MM.1S (cell line): ENCODE measurements around the gene HIPK3.

ENCODE experiments used
- DNase-seq: peaks from one replicate; pipeline ENCODE4 v3.0.0-alpha.2; 2015
- H2AFZ ChIP-seq: fragments of 300-600 bp; sonication (generic); 2 replicates; pipeline ENCODE4 v1.6.0; 2016; ENCODE audit warnings: antibody characterized with exemption, low read length
- H3F3A ChIP-seq: fragments of 300-600 bp; sonication (generic); 2 replicates; pipeline ENCODE4 v1.6.1; 2016; ENCODE audit warnings: mild to moderate bottlenecking, antibody characterized with exemption, low read length, moderate library complexity, mixed read lengths; ENCODE audit not compliant: insufficient read depth
- H3K27ac ChIP-seq: fragments of 300-600 bp; sonication (generic); 2 replicates; pipeline ENCODE4 v1.5.1; 2016; ENCODE audit warnings: mild to moderate bottlenecking, low read length
- H3K27me3 ChIP-seq: fragments of 300-600 bp; sonication (generic); replicated peaks from 2 replicates; pipeline ENCODE4 v1.6.0; 2016; ENCODE audit warnings: low read length; ENCODE audit not compliant: insufficient read depth
- H3K36me3 ChIP-seq: fragments of 300-600 bp; sonication (generic); replicated peaks from 2 replicates; pipeline ENCODE4 v1.6.1; 2016; ENCODE audit warnings: mild to moderate bottlenecking, low read length, mixed read lengths; ENCODE audit not compliant: insufficient read depth
- H3K4me1 ChIP-seq: fragments of 300-600 bp; sonication (generic); 2 replicates; pipeline ENCODE4 v1.6.1; 2016; ENCODE audit warnings: low read length, mixed read lengths
- H3K4me2 ChIP-seq: fragments of 300-600 bp; sonication (generic); 2 replicates; pipeline ENCODE4 v1.6.0; 2016; ENCODE audit warnings: low read depth, low read length
- H3K4me3 ChIP-seq: fragments of 300-600 bp; sonication (generic); 2 replicates; pipeline ENCODE4 v1.5.1; 2016; ENCODE audit warnings: low read length, mixed read lengths
- H3K79me2 ChIP-seq: fragments of 300-600 bp; sonication (generic); 2 replicates; pipeline ENCODE4 v1.6.1; 2016; ENCODE audit warnings: mixed run types, low read length, mixed read lengths
- H3K9ac ChIP-seq: fragments of 300-600 bp; sonication (generic); 2 replicates; pipeline ENCODE4 v1.6.1; 2016; ENCODE audit warnings: low read length, mixed read lengths
- H3K9me2 ChIP-seq: fragments of 300-600 bp; sonication (generic); replicated peaks from 2 replicates; pipeline ENCODE4 v1.6.1; 2016; ENCODE audit warnings: mild to moderate bottlenecking, low read length, mixed read lengths; ENCODE audit not compliant: insufficient read depth
- H3K9me3 ChIP-seq: fragments of 300-600 bp; sonication (generic); replicated peaks from 2 replicates; pipeline ENCODE4 v1.6.1; 2016; ENCODE audit warnings: mild to moderate bottlenecking, low read length, mixed read lengths; ENCODE audit not compliant: insufficient read depth
- H4K20me1 ChIP-seq: fragments of 300-600 bp; sonication (generic); 2 replicates; pipeline ENCODE4 v1.6.1; 2016; ENCODE audit warnings: mild to moderate bottlenecking, low read length, moderate library complexity, mixed read lengths; ENCODE audit not compliant: insufficient read depth
- CTCF ChIP-seq: fragments of 300-600 bp; sonication (generic); IDR thresholded peaks from 2 replicates; pipeline ENCODE4 v1.5.1; 2016; ENCODE audit warnings: antibody characterized with exemption, low read length, mixed read lengths
- EZH2 ChIP-seq: fragments of 300-600 bp; sonication (generic); optimal IDR thresholded peaks from 2 replicates; pipeline ENCODE3; 2017; ENCODE audit warnings: low read depth, mild to moderate bottlenecking, antibody characterized with exemption, low read length, mixed read lengths
- EZH2phosphoT487 ChIP-seq: fragments of 300-600 bp; sonication (generic); IDR thresholded peaks from 2 replicates; pipeline ENCODE4 v1.6.1; 2018; ENCODE audit warnings: antibody characterized with exemption, low read length

Gene HIPK3

DNA sequence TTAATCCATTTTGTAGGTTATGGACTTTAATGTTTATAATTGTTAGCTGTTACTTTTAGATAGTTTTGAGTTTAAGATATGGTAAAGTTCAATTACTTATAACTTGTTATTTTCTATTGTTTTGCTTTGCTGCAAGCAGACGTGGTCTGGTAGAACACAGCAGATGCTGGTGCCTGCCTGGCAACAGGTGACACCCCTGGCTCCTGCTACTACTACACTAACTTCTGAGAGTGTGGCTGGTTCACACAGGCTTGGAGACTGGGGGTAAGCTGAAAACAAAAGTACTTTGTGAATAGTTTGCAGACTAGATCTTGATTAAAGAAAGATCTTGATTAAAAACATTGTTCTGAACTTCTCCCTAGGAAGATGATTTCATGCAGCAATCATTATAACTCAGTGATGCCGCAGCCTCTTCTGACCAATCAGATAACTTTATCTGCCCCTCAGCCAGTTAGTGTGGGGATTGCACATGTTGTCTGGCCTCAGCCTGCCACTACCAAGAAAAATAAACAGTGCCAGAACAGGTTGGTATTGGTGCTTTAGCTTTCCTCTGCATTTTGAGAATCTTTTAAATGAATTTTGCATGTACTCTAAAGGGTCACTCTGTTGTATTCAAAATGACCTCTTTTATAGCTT is 90.4 kb downstream of the HIPK3 start:
- H3F3A ChIP-seq: no peaks in the 10 kb centered on the region
- TF ChIP-seq EZH2 (no peak), CTCF (no peak), EZH2phosphoT487 (no peak)
- H3K79me2 ChIP-seq: no peaks in the 10 kb centered on the region
- no peaks in the 10 kb centered on the region for H4K20me1 ChIP-seq
- no peaks in the 10 kb centered on the region for H3K27me3 ChIP-seq
- H3K9me2 ChIP-seq: no peaks in the 10 kb centered on the region
- H3K4me2 ChIP-seq: no peak overlapping the region
- no peak overlapping the region for H3K27ac ChIP-seq
- DNase-seq: no peak
- H3K9me3 ChIP-seq: no peaks in the 10 kb centered on the region
- peaks cover 4% of the 10 kb centered on the region for H3K4me1 ChIP-seq
- no peak overlapping the region for H2AFZ ChIP-seq
- no peak overlapping the region for H3K9ac ChIP-seq
- H3K36me3 ChIP-seq: peaks cover 9% of the 10 kb centered on the region; the same call in 1 of the 2 replicates
- no peak overlapping the region for H3K4me3 ChIP-seq

DNA sequence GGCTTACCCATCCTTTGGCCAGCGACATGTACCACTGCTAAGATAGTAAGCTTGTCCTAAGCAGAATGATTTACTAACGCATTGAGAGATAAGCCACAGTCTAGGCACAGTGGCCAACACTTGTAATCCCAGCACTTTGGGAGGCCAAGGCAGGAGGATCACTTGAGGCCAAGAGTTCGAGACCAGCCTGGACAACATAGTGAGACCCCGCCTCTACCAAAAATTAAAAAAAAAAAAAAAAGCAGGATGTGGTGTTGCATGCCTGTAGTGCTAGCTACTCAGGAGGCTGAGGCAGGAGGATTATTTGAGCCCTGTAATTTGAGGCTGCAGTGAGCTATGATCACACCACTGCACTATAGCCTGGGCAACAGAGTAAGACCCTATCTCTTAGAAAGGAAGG is 93.1 kb downstream of the HIPK3 start:
- Histone ChIP-seq H3K4me3 (no peak overlapping the region), H3K4me2 (no peak overlapping the region), H3K36me3 (peaks cover 3% of the 10 kb centered on the region; the same call in 1 of the 2 replicates), H3K27me3 (no peaks in the 10 kb centered on the region), H3K9ac (no peak overlapping the region), H3F3A (no peaks in the 10 kb centered on the region), H3K4me1 (no peaks in the 10 kb centered on the region), H4K20me1 (no peaks in the 10 kb centered on the region), H3K27ac (no peak overlapping the region), H3K79me2 (no peaks in the 10 kb centered on the region), H2AFZ (no peak overlapping the region), H3K9me2 (no peaks in the 10 kb centered on the region), H3K9me3 (no peaks in the 10 kb centered on the region)
- no peak for TF ChIP-seq EZH2
- TF ChIP-seq EZH2phosphoT487: no peak
- TF ChIP-seq CTCF: no peak
- no peak for DNase-seq

GRCh38 chr11:33358150-33358831 is 101.1 kb downstream of the HIPK3 start:
- H3F3A ChIP-seq: no peaks in the 10 kb centered on the region

More at GRCh38 chr11:33358150-33358831, 101.1 kb downstream of the HIPK3 start:
- Histone ChIP-seq H3K27ac (no peak overlapping the region), H3K9me3 (no peaks in the 10 kb centered on the region), H3K36me3 (no peaks in the 10 kb centered on the region), H2AFZ (no peak overlapping the region), H4K20me1 (no peaks in the 10 kb centered on the region), H3K27me3 (no peaks in the 10 kb centered on the region), H3K4me3 (no peak overlapping the region), H3K4me1 (peaks cover 9% of the 10 kb centered on the region), H3K9me2 (no peaks in the 10 kb centered on the region), H3K4me2 (no peak overlapping the region), H3K9ac (no peak overlapping the region), H3K79me2 (no peaks in the 10 kb centered on the region)
- no peak for DNase-seq
- TF ChIP-seq EZH2phosphoT487 (no peak), CTCF (no peak), EZH2 (no peak)
